Left ventricle myocardium inferior (tissue), 1 donor: Measurements from ENCODE around the gene CDAN1. TPM values are rescaled to one million over a fixed set of nuclear protein-coding genes. Genes with fewer than 3 reads are reported as not detected.

Source experiments
- DNase-seq: peaks from one replicate; pipeline ENCODE4 v3.0.0-alpha.2; 2020
- H3K27ac ChIP-seq: fragments of 200-600 bp; replicated peaks from 2 replicates; pipeline ENCODE4 v1.8.0; 2021
- H3K27me3 ChIP-seq: fragments of 200-600 bp; 2 replicates; pipeline ENCODE4 v1.8.0; 2021; ENCODE audit warnings: low read depth
- H3K36me3 ChIP-seq: fragments of 200-600 bp; 2 replicates; pipeline ENCODE4 v1.8.0; 2021
- H3K4me1 ChIP-seq: fragments of 200-600 bp; 2 replicates; pipeline ENCODE4 v1.8.0; 2021
- H3K4me3 ChIP-seq: fragments of 200-600 bp; 2 replicates; pipeline ENCODE4 v1.8.0; 2021; ENCODE audit warnings: mild to moderate bottlenecking, moderate library complexity
- H3K9me3 ChIP-seq: fragments of 200-600 bp; replicated peaks from 2 replicates; pipeline ENCODE4 v1.8.0; 2021
- intact Hi-C: fragments of 100-400 bp; cut with micrococcal nuclease; formaldehyde crosslinking; loops from one replicate; pipeline ENCODE4 v1.11.0; 2022
- total RNA-seq: library from RNA; stranded (reverse); fragmentation: NEBNext Ultra II Directional; extraction: Animal tissue kit (Norgen Biotek cat#: 25700); gene quantifications from one replicate; pipeline ENCODE4 v1.2.1, GENCODE V29; 2021
- TF ChIP-seq, protein P1 (sequence below): fragments of 200-600 bp; IDR thresholded peaks from 2 replicates; pipeline ENCODE4 v1.8.0; 2021; ENCODE audit warnings: antibody characterized with exemption, mild to moderate bottlenecking, borderline replicate concordance
- donor health status: DM: no; HTN: yes; CAD: no; lungs with severe emphysema.

The CDAN1 gene
- total RNA-seq, 1 donor from 2014 or later: 6.2 TPM

DNA sequence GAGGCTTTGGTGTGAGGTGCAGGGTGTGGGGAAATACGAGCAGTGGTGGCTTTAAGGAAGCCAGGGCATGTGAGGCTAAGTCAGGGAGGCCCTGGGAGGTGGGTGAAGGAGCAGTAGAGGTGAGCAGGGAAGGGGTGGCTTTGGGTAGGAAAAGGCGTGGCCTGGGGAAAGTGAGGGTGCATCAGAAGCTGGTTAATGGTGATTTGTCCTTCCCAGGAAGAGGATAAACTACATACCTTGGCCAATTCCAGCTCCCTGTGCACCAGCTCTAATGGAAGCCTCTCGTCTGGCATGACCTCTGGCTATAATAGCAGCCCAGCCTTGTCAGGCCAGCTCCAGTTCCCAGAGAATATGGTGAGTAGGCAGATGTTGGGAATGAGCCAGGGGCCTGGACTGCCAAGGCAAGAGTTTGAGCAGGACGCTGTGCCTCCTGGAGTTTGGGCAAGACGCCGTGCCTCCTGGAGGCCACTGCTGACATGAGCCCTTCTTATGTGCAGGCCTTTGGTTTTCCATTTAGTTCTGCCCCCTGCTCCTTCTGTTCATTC lies 41.3 kb downstream of the CDAN1 start:
- Histone ChIP-seq H3K4me3 (no peak overlapping the region), H3K36me3 (peaks cover 76% of the 10 kb centered on the region), H3K27me3 (no peaks in the 10 kb centered on the region), H3K4me1 (no peaks in the 10 kb centered on the region), H3K27ac (no peak overlapping the region), H3K9me3 (peaks cover 2% of the 10 kb centered on the region)
- intact Hi-C loops: no loop called here
- DNase-seq: no peak
- TF ChIP-seq, protein P1, sequence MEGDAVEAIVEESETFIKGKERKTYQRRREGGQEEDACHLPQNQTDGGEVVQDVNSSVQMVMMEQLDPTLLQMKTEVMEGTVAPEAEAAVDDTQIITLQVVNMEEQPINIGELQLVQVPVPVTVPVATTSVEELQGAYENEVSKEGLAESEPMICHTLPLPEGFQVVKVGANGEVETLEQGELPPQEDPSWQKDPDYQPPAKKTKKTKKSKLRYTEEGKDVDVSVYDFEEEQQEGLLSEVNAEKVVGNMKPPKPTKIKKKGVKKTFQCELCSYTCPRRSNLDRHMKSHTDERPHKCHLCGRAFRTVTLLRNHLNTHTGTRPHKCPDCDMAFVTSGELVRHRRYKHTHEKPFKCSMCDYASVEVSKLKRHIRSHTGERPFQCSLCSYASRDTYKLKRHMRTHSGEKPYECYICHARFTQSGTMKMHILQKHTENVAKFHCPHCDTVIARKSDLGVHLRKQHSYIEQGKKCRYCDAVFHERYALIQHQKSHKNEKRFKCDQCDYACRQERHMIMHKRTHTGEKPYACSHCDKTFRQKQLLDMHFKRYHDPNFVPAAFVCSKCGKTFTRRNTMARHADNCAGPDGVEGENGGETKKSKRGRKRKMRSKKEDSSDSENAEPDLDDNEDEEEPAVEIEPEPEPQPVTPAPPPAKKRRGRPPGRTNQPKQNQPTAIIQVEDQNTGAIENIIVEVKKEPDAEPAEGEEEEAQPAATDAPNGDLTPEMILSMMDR: no peak

DNA sequence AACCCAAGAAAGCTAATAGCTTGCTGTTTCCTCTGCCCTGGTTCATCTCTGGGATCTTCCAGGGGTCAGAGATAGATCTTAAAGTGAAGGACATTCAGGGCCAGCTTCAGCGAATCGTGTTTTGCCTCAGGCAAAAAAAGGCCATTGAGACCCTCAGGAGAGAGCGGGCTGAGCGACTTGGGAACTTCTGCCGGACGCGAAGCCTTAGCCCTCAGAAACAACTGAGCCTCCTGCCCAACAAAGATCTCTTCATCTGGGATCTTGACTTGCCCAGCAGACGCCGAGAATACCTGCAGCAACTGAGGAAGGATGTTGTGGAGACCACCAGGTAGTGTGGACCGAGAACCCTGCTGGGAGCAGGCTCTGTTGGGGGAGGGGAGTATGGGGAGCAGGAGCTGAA lies 42.5 kb downstream of the CDAN1 start:
- Histone ChIP-seq H3K9me3 (no peaks in the 10 kb centered on the region), H3K4me1 (no peaks in the 10 kb centered on the region), H3K4me3 (no peak overlapping the region), H3K27ac (no peak overlapping the region), H3K36me3 (peaks cover 87% of the 10 kb centered on the region), H3K27me3 (no peaks in the 10 kb centered on the region)
- no peak for DNase-seq
- TF ChIP-seq, protein P1: no peak
- intact Hi-C loops: no loop called here

DNA sequence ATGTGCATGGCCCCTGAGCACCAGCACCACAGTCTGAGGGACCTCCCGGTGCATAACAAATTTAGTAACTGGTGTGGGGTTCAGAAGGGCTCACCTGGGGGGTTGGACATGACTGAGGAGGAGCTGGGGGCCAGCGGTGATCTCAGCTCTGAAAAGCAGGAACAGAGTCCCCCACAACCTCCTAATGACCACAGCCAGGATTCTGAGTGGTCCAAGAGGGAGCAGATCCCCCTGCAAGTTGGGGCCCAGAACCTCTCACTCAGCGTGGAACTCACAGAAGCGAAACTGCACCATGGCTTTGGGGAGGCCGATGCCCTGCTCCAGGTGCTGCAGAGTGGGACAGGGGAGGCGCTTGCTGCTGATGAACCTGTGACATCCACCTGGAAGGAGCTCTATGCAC lies 43.0 kb downstream of the CDAN1 start:
- no peaks in the 10 kb centered on the region for H3K9me3 ChIP-seq
- H3K27me3 ChIP-seq: no peaks in the 10 kb centered on the region
- peaks cover 89% of the 10 kb centered on the region for H3K36me3 ChIP-seq
- H3K4me1 ChIP-seq: no peaks in the 10 kb centered on the region
- H3K27ac ChIP-seq: no peak overlapping the region
- no peak for DNase-seq
- no peak overlapping the region for H3K4me3 ChIP-seq
- TF ChIP-seq, protein P1: no peak
- intact Hi-C loops: no loop called here

DNA sequence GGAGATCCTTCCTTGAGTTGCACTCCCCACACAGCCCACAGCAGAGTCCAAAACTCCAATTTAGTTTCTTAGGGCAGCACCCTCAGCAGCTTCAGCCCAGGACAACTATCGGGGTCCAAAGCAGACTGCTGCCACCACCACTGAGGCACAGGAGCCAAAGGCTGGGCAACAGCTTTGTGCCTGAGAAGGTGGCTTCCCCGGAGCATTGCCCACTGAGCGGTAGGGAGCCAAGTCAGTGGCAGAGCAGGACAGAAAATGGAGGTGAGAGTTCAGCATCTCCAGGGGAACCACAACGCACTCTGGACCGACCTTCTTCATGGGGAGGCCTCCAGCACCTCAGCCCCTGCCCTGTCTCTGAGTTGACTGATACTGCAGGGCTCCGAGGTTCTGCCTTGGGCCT lies 43.4 kb downstream of the CDAN1 start:
- Histone ChIP-seq H3K4me1 (no peaks in the 10 kb centered on the region), H3K27me3 (no peaks in the 10 kb centered on the region), H3K4me3 (no peak overlapping the region), H3K36me3 (peaks cover 91% of the 10 kb centered on the region), H3K9me3 (no peaks in the 10 kb centered on the region), H3K27ac (no peak overlapping the region)
- DNase-seq: no peak
- TF ChIP-seq, protein P1: no peak
- intact Hi-C loops: no loop called here

DNA sequence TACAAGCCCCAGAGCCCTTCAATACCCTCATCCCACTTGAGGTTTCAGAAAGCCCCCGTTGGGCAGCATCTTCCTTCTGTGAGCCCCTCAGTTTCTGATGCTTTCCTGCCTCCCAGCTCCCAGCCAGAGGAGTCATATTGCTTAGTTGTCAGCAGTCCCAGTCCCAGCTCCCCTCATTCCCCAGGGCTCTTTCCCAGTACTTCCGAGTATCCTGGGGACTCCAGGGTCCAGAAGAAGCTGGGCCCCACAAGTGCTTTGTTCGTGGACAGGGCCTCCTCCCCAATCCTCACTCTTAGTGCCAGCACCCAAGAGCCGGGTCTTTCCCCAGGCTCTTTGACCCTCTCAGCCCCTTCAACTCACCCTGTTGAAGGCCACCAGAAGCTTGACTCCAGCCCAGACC lies 43.9 kb downstream of the CDAN1 start:
- intact Hi-C loops: no loop called here
- Histone ChIP-seq H3K36me3 (peaks cover 95% of the 10 kb centered on the region), H3K27ac (no peak overlapping the region), H3K4me3 (no peak overlapping the region), H3K9me3 (no peaks in the 10 kb centered on the region), H3K4me1 (no peaks in the 10 kb centered on the region), H3K27me3 (no peaks in the 10 kb centered on the region)
- DNase-seq: no peak
- TF ChIP-seq, protein P1: no peak

DNA sequence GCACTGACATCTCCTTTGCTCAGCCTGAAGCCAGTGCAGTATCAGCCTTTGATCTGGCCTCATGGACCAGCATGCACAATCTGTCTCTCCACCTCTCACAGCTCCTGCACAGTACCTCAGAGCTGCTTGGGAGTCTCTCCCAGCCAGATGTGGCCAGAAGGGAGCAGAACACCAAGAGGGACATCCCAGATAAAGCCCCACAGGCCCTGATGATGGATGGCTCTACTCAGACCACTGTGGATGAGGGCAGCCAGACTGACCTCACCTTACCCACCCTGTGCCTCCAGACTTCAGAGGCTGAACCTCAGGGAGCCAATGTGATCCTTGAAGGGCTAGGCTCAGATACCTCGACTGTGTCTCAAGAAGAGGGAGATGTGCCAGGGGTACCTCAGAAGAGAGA lies 44.4 kb downstream of the CDAN1 start:
- intact Hi-C loops: no loop called here
- peaks cover 95% of the 10 kb centered on the region for H3K36me3 ChIP-seq

More for the DNA sequence above, 44.4 kb downstream of the CDAN1 start:
- H3K4me1 ChIP-seq: no peaks in the 10 kb centered on the region
- H3K27me3 ChIP-seq: no peaks in the 10 kb centered on the region
- TF ChIP-seq, protein P1: no peak
- no peaks in the 10 kb centered on the region for H3K9me3 ChIP-seq
- no peak overlapping the region for H3K27ac ChIP-seq
- DNase-seq: no peak
- H3K4me3 ChIP-seq: no peak overlapping the region
